ENCODE data around the gene S100A11. TPM values are rescaled to one million over a fixed set of nuclear protein-coding genes. Genes with fewer than 3 reads are reported as not detected.
"Not testable (repeated sequence)": the region's sequence is repeated elsewhere in the genome, so short reads cannot be mapped to it uniquely, and the experiment has no call there.

S100A11 gene
- 100 to 1,000 TPM in 3 of 5 donors, 10 to 100 TPM in 2; 37.3 to 254 (median 195) TPM for total RNA-seq
- total RNA-seq (2013), result 107 TPM
- 13.6 to 276 (median 31.7) reads per million in 29 experiments for total RNA-seq

DNA sequence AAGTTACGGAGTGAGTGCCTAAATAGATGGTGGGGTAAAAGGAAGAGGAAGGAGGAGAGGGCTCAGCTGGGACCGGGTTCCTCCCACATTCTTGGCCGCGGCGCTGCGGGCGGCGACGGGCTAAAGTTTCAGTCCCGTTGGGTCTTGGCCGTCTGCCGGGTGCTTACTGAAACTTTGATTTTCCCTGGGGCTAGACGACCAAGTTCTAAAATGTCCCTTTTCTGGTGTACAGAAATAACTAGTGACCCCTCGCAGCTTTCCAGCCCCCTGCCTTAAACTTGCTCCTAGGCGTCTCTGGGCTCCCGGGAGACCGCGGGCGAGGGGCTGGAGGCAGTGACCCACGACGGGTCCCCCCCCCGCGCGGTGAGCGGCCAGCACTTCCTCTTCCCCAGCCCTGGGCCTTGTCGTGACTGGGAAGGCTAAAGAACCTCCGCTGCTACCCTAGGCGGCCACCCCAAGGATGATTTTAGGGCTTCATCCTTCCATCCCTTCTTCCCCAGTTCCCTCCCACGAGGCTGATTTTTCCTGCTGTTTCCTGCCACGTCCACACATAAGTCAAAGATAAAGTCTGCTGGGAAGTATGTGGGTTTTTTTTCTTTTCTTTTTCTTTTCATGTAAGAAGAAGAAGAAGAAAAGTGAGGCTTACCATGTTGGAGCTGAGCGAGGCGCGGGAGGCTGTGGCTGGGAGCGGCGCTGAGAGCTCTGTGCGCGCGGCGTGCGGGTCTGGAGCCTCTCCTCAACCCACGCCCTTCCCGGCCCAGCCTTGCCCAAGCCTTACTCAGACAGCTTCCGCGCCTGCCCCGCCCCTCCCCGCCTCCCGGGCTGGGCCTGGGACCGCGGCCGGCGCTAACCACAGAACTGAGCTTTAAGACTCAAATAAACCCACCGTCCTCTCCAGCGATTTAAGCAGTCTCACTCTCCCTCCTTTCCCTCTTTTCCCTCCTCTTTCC is at the start of gene S100A11:
S100A11 (minus strand) TSS at position 738 of the 950 bp plus-strand sequence; CDS start at position 649, 89 bp downstream.
- peak; percentile 38 to 66 (median 58) for ATAC-seq (replicated peaks in 1 of 4)
- POLR2A ChIA-PET, result interaction anchor here (0.6 to 1.2 kb wide), 4 partner anchors 12 to 91 kb away, joined by 3 to 6 read pairs (median 4); no protein-coding TSS in a partner anchor
- Mint-ChIP-seq H3K9me3 (no peaks in the 10 kb centered on the region), H3K4me3 (peak within 1 kb of the TSS; percentile 97 to 99 (median 97)), H3K36me3 (peaks cover 35% of the 10 kb centered on the region), H3K4me1 (peaks cover 45 to 51% (median 49%) of the 10 kb centered on the region in 3 donors), H3K27me3 (no peaks in the 10 kb centered on the region), H3K27ac (peak within 1 kb of the TSS; percentile 98 to 99)
- Histone ChIP-seq H3K4me3 (ENCODE audit: control insufficient read depth in 1 of 2, extremely low read depth in 1 of 2, low read length in 1 of 2) (peak within 1 kb of the TSS; percentile 89 to 90), H3K27me3 (replicated peaks in 1 of 2; ENCODE audit: control insufficient read depth in 2 of 2, extremely low read depth in 1 of 2, insufficient read depth in 2 of 2, low read length in 1 of 2) (no peaks in the 10 kb centered on the region), H3K27ac (ENCODE audit: low read length) (peak within 1 kb of the TSS; percentile 82), H3K9me3 (no peaks in the 10 kb centered on the region), H3K4me1 (ENCODE audit: control insufficient read depth in 1 of 2, extremely low read depth in 1 of 2, insufficient read depth in 2 of 2, low read length in 2 of 2) (peaks cover 15 to 45% of the 10 kb centered on the region in 2 experiments), H3K36me3 (ENCODE audit: control insufficient read depth in 2 of 2, extremely low read depth in 1 of 2, insufficient read depth in 1 of 2, low read length in 1 of 2) (peaks cover 0 to 26% of the 10 kb centered on the region in 2 donors)
- 0% methylated on average over 41 of the region's 53 CpGs for WGBS (ENCODE audit: insufficient coverage)
- CTCF ChIA-PET, result interaction anchor here (0.6 to 3.8 kb wide), 7 partner anchors 12 to 423 kb away, joined by 3 to 21 read pairs (median 3); no protein-coding TSS in a partner anchor
- peak in 31 of 35 experiments; percentile 17 to 83 (median 40) for DNase-seq

DNA sequence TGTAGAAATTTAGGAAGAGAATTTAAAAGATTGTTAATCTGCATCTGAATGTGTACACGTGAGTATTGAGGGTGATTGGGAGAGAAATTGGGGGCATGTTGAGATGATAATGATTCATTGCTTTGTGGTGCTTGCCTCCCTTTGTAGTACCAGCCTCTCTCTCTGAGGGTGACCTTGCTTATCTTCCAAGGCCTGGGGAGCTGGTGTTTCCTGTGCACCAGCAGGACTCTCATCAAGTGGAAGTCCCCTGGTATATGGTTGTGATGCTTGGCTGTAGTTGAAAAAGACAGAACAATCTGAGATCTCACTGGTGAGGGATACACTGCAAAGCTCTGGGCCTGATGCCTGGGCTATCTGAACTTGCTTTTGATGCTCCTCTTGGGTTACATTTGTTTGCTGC is 48.0 kb upstream of the S100A11 start:
- DNase-seq, result no peak
- H3K9me3 Mint-ChIP-seq, result no peaks in the 10 kb centered on the region
- CTCF ChIA-PET, result no interaction called here
- H3K4me3 ChIP-seq (ENCODE audit: control insufficient read depth in 1 of 2, extremely low read depth in 1 of 2, low read length in 1 of 2), result no peak overlapping the region
- no peaks in the 10 kb centered on the region for H3K9me3 ChIP-seq
- no peaks in the 10 kb centered on the region for H3K4me1 ChIP-seq (ENCODE audit: control insufficient read depth in 1 of 2, extremely low read depth in 1 of 2, insufficient read depth in 2 of 2, low read length in 2 of 2)
- no peak overlapping the region for H3K27ac Mint-ChIP-seq
- peaks cover 6 to 7% of the 10 kb centered on the region in 2 experiments for H3K27me3 ChIP-seq (replicated peaks in 1 of 2; ENCODE audit: control insufficient read depth in 2 of 2, extremely low read depth in 1 of 2, insufficient read depth in 2 of 2, low read length in 1 of 2)
- H3K4me1 Mint-ChIP-seq, result no peaks in the 10 kb centered on the region
- ATAC-seq (replicated peaks in 1 of 4), result no peak
- no peak overlapping the region for H3K27ac ChIP-seq (ENCODE audit: low read length)
- no peaks in the 10 kb centered on the region for H3K36me3 ChIP-seq (ENCODE audit: control insufficient read depth in 2 of 2, extremely low read depth in 1 of 2, insufficient read depth in 1 of 2, low read length in 1 of 2)
- WGBS (ENCODE audit: insufficient coverage), result 67% methylated on average over 1 of the region's 1 CpG
- POLR2A ChIA-PET, result no interaction called here
- peaks cover 11 to 18% of the 10 kb centered on the region in 2 donors for H3K27me3 Mint-ChIP-seq
- no peak overlapping the region for H3K4me3 Mint-ChIP-seq
- no peaks in the 10 kb centered on the region for H3K36me3 Mint-ChIP-seq

DNA sequence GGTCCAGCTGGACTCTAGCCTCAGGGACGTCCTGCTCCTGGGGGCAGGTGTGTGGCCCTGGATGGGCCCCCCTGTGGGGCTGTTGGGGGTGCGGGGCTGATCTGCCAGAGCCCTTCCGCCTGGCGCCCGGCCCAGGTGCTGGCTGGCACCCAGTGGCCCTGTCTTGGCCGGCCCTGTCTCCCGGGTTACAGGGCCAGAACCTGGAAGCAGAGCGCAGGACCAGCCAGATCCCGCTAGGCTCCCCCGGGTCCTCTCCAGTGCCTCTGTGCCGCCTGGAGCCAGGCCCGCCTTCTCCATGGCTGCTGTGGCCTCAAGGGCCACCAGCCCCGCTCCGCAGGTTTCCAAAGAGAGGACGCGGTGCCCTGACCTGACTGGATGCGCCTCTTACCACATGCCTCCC is 44.2 kb upstream of the S100A11 start:
- H3K4me1 Mint-ChIP-seq, POLR2A ChIA-PET: not testable (repeated sequence)
- peaks cover 19 to 25% of the 10 kb centered on the region in 2 donors for H3K27me3 Mint-ChIP-seq

DNA sequence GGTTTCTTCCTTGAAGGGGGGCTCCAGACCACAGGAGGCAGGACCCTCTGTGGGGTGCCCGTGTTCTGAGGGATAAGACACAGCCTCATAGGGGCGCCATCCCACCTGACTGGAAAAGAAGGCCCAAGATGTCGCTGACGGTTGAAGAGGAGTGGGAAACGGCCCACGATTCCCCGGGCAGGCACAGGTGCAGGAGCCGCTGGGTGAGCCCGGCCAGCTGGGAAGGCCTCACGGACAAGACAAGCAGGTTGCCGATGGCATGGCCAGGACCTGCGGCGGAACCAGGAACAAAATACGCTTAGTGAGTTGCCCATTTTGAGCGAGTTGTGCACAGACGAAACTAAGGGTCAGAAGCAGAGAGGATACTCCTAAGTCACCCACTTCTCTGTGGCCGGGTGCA is 43.7 kb upstream of the S100A11 start:
- H3K36me3 ChIP-seq (ENCODE audit: control insufficient read depth in 2 of 2, extremely low read depth in 1 of 2, insufficient read depth in 1 of 2, low read length in 1 of 2); H3K9me3 ChIP-seq; CTCF ChIA-PET; H3K27ac Mint-ChIP-seq; H3K4me3 Mint-ChIP-seq; H3K4me1 ChIP-seq (ENCODE audit: control insufficient read depth in 1 of 2, extremely low read depth in 1 of 2, insufficient read depth in 2 of 2, low read length in 2 of 2); ATAC-seq (replicated peaks in 1 of 4); POLR2A ChIA-PET; DNase-seq; H3K4me3 ChIP-seq (ENCODE audit: control insufficient read depth in 1 of 2, extremely low read depth in 1 of 2, low read length in 1 of 2); H3K36me3 Mint-ChIP-seq; H3K9me3 Mint-ChIP-seq; H3K27ac ChIP-seq (ENCODE audit: low read length); H3K4me1 Mint-ChIP-seq: not testable (repeated sequence)
- H3K27me3 ChIP-seq (replicated peaks in 1 of 2; ENCODE audit: control insufficient read depth in 2 of 2, extremely low read depth in 1 of 2, insufficient read depth in 2 of 2, low read length in 1 of 2), result peaks cover 0 to 16% of the 10 kb centered on the region in 2 experiments
- WGBS (ENCODE audit: insufficient coverage), result 90% methylated on average over 13 of the region's 17 CpGs
- peaks cover 22 to 25% of the 10 kb centered on the region in 2 donors for H3K27me3 Mint-ChIP-seq

More for the DNA sequence above, 44.2 kb upstream of the S100A11 start:
- H3K9me3 ChIP-seq; H3K27ac Mint-ChIP-seq; H3K9me3 Mint-ChIP-seq; H3K4me1 ChIP-seq (ENCODE audit: control insufficient read depth in 1 of 2, extremely low read depth in 1 of 2, insufficient read depth in 2 of 2, low read length in 2 of 2); H3K4me3 ChIP-seq (ENCODE audit: control insufficient read depth in 1 of 2, extremely low read depth in 1 of 2, low read length in 1 of 2); DNase-seq; H3K4me3 Mint-ChIP-seq; H3K36me3 ChIP-seq (ENCODE audit: control insufficient read depth in 2 of 2, extremely low read depth in 1 of 2, insufficient read depth in 1 of 2, low read length in 1 of 2); CTCF ChIA-PET; H3K27ac ChIP-seq (ENCODE audit: low read length); ATAC-seq (replicated peaks in 1 of 4); H3K36me3 Mint-ChIP-seq: not testable (repeated sequence)
- WGBS (ENCODE audit: insufficient coverage), result 92% methylated on average over 12 of the region's 17 CpGs
- H3K27me3 ChIP-seq (replicated peaks in 1 of 2; ENCODE audit: control insufficient read depth in 2 of 2, extremely low read depth in 1 of 2, insufficient read depth in 2 of 2, low read length in 1 of 2), result peaks cover 0 to 16% of the 10 kb centered on the region in 2 experiments

DNA sequence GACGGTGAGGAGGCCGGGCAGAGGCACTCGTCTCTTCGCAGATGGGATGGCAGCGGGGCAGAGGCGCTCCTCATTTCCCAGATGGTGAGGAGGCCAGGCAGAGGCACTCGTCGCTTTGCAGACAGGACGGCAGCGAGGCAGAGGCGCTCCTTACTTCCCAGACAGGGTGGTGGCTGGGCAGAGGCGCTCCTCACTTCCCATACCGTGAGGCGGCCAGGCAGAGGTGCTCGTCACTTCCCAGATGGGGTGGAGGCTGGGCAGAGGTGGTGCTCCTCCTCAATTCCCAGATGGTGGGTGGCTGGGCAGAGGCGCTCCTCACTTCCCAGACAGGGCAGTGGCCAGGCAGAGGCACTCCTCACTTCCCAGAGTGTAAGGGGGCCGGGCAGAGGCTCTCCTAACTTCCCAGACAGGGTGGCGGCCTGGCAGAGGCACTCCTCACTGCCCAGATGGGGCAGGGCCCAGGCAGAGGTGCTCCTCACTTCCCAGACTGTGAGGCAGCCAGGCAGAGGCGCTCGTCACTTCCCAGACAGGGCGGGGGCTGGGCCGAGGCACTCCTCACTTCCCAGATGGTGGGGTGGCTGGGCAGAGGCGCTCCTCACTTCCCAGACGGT is 42.1 kb upstream of the S100A11 start:
- no peak overlapping the region for H3K4me3 ChIP-seq (ENCODE audit: control insufficient read depth in 1 of 2, extremely low read depth in 1 of 2, low read length in 1 of 2)
- no peaks in the 10 kb centered on the region for H3K36me3 ChIP-seq (ENCODE audit: control insufficient read depth in 2 of 2, extremely low read depth in 1 of 2, insufficient read depth in 1 of 2, low read length in 1 of 2)
- H3K4me1 ChIP-seq (ENCODE audit: control insufficient read depth in 1 of 2, extremely low read depth in 1 of 2, insufficient read depth in 2 of 2, low read length in 2 of 2), result no peaks in the 10 kb centered on the region
- Mint-ChIP-seq H3K9me3 (no peaks in the 10 kb centered on the region), H3K27ac (no peak overlapping the region), H3K4me1 (no peaks in the 10 kb centered on the region), H3K27me3 (peaks cover 25 to 29% of the 10 kb centered on the region in 2 donors), H3K4me3 (no peak overlapping the region), H3K36me3 (no peaks in the 10 kb centered on the region)
- no peaks in the 10 kb centered on the region for H3K9me3 ChIP-seq
- ChIA-PET CTCF (no interaction called here), POLR2A (no interaction called here)
- no peak overlapping the region for H3K27ac ChIP-seq (ENCODE audit: low read length)
- DNase-seq, result no peak
- H3K27me3 ChIP-seq (replicated peaks in 1 of 2; ENCODE audit: control insufficient read depth in 2 of 2, extremely low read depth in 1 of 2, insufficient read depth in 2 of 2, low read length in 1 of 2), result peaks cover 0 to 16% of the 10 kb centered on the region in 2 experiments
- ATAC-seq (replicated peaks in 1 of 4), result no peak
- 76% methylated on average over 14 of the region's 24 CpGs for WGBS (ENCODE audit: insufficient coverage)

DNA sequence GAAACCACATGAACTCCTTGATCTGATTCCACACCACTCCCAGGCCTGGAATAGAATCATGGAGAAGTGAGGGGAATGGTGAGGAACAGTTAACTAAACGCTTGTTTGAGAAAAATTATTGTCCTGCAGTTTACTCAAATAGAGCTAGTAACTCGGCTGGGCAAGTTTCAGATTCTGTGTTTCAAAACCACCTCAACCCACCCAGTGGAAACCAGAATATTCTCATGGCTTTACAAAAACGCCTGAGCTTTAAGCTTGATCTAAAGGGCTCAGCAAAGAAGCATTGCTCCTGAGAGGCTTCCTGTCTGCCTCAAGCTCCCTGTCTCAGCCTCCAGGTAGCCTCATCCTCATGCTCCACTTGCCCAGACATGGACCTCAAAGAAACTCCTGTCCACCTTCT is 35.5 kb upstream of the S100A11 start:
- 21% methylated on average over 2 of the region's 3 CpGs for WGBS (ENCODE audit: insufficient coverage)
- H3K36me3 Mint-ChIP-seq, result no peaks in the 10 kb centered on the region

More for the DNA sequence above, 35.5 kb upstream of the S100A11 start:
- no peaks in the 10 kb centered on the region for H3K4me1 Mint-ChIP-seq
- H3K27ac ChIP-seq (ENCODE audit: low read length), result no peak overlapping the region
- CTCF ChIA-PET, result no interaction called here
- H3K4me3 Mint-ChIP-seq, result no peak overlapping the region
- no peaks in the 10 kb centered on the region for H3K9me3 Mint-ChIP-seq
- no peak overlapping the region for H3K27ac Mint-ChIP-seq
- H3K9me3 ChIP-seq, result no peaks in the 10 kb centered on the region
- H3K27me3 ChIP-seq (replicated peaks in 1 of 2; ENCODE audit: control insufficient read depth in 2 of 2, extremely low read depth in 1 of 2, insufficient read depth in 2 of 2, low read length in 1 of 2), result peaks cover 0 to 16% of the 10 kb centered on the region in 2 experiments
- POLR2A ChIA-PET, result no interaction called here
- ATAC-seq (replicated peaks in 1 of 4), result no peak
- DNase-seq, result no peak
- no peak overlapping the region for H3K4me3 ChIP-seq (ENCODE audit: control insufficient read depth in 1 of 2, extremely low read depth in 1 of 2, low read length in 1 of 2)
- H3K36me3 ChIP-seq (ENCODE audit: control insufficient read depth in 2 of 2, extremely low read depth in 1 of 2, insufficient read depth in 1 of 2, low read length in 1 of 2), result no peaks in the 10 kb centered on the region
- H3K27me3 Mint-ChIP-seq, result peaks cover 39 to 52% of the 10 kb centered on the region in 2 donors
- no peaks in the 10 kb centered on the region for H3K4me1 ChIP-seq (ENCODE audit: control insufficient read depth in 1 of 2, extremely low read depth in 1 of 2, insufficient read depth in 2 of 2, low read length in 2 of 2)
